GM12878 (cell line): ENCODE results near the gene NEK7. TPM values are rescaled to one million over a fixed set of nuclear protein-coding genes. Genes with fewer than 3 reads are reported as not detected.
A peak's percentile ranks its signal among the peaks of the same experiment; 100 is the strongest.

Experiments
- BRCA1 ChIP-seq: IDR thresholded peaks from 2 replicates; pipeline ENCODE4 v1.6.1; 2011; ENCODE audit warnings: low read depth, low read length, improper control_type of control experiment
- CHD1 ChIP-seq: IDR thresholded peaks from 2 replicates; pipeline ENCODE4 v1.6.1; 2012; ENCODE audit warnings: low read depth, low read length, improper control_type of control experiment
- EGR1 ChIP-seq, 2 experiments: IDR thresholded peaks; 1 replicate in 1 of 2; 2 replicates in 1 of 2; pipeline ENCODE4 v1.6.1; 2011 to 2012; ENCODE audit warnings: low read depth in 2 of 2, low read length in 2 of 2, borderline replicate concordance in 1 of 2, mild to moderate bottlenecking in 1 of 2, moderate library complexity in 1 of 2
- IKZF2 ChIP-seq, 2 experiments: fragments of 450-650 bp; IDR thresholded peaks; 2 replicates each; pipeline ENCODE4 v1.6.1; 2017; ENCODE audit warnings: mild to moderate bottlenecking in 2 of 2, moderate library complexity in 2 of 2
- JUNB ChIP-seq: IDR thresholded peaks from 2 replicates; pipeline ENCODE4 v1.6.1; 2016; ENCODE audit warnings: antibody characterized with exemption, mild to moderate bottlenecking
- MEF2B ChIP-seq: fragments of 450-650 bp; IDR thresholded peaks from 2 replicates; pipeline ENCODE4 v1.6.1; 2018; ENCODE audit warnings: mild to moderate bottlenecking, moderate library complexity; ENCODE audit not compliant: partially characterized antibody, poor library complexity, severe bottlenecking
- MTA3 ChIP-seq: IDR thresholded peaks from 2 replicates; pipeline ENCODE4 v1.6.1; 2012; ENCODE audit warnings: low read length, inconsistent platforms, borderline replicate concordance
- RCOR1 ChIP-seq: conservative IDR thresholded peaks from 2 replicates; pipeline ENCODE4 v1.6.1; 2012; ENCODE audit warnings: low read depth, low read length, improper control_type of control experiment
- SMARCA5 ChIP-seq: fragments of 450-650 bp; IDR thresholded peaks from 2 replicates; pipeline ENCODE4 v1.6.1; 2017; ENCODE audit warnings: mild to moderate bottlenecking
- SP1 ChIP-seq: IDR thresholded peaks from one replicate; pipeline ENCODE4 v1.6.1; 2011; ENCODE audit warnings: low read depth, low read length
- SPI1 ChIP-seq: IDR thresholded peaks from 2 replicates; pipeline ENCODE4 v1.6.1; 2011; ENCODE audit warnings: low read depth, mild to moderate bottlenecking, low read length, moderate library complexity, borderline replicate concordance; ENCODE audit not compliant: insufficient read depth
- TCF7 ChIP-seq: IDR thresholded peaks from 2 replicates; pipeline ENCODE4 v1.6.1; 2014; ENCODE audit warnings: antibody characterized with exemption, borderline replicate concordance
- YBX1 ChIP-seq: fragments of 450-650 bp; IDR thresholded peaks from 2 replicates; pipeline ENCODE4 v1.6.1; 2016; ENCODE audit warnings: antibody characterized with exemption
- polyA plus RNA-seq, 11 experiments: library from polyadenylated mRNA; depleted of rRNA in 4 of 11; unstranded in 6 of 11; stranded (reverse) in 5 of 11; fragments of >200 nt; fragmentation: Nextera tagmentation in 4 of 11; fragmentation: Illumina TruSeq in 1 of 11; extraction: Ambion mirVana in 4 of 11; extraction: Trizol in 1 of 11; gene quantifications; 1 replicate in 1 of 11; 2 replicates in 10 of 11; pipeline versions ENCODE4 v1.2.1 to v1.2.3, GENCODE V29; 2011 to 2016; ENCODE audit warnings: inconsistent platforms in 2 of 11, missing spikeins in 2 of 11, low read depth in 1 of 11
- total RNA-seq, 4 experiments: library from RNA; depleted of rRNA in 3 of 4; stranded (reverse); fragments of >200 nt in 3 of 4; fragmentation: Illumina TruSeq in 1 of 4; extraction: Trizol in 1 of 4; gene quantifications; 2 replicates each; pipeline versions ENCODE4 v1.2.1 to v1.2.3, GENCODE V29; 2013 to 2021
- TF ChIP-seq, protein P1 (sequence below): IDR thresholded peaks from 2 replicates; pipeline ENCODE4 v1.6.1; 2012; ENCODE audit warnings: improper control_type of control experiment, low read depth, low read length; ENCODE audit not compliant: insufficient replicate concordance
- TF ChIP-seq, protein P2 (sequence below): fragments of 450-650 bp; conservative IDR thresholded peaks from 2 replicates; pipeline ENCODE4 v1.6.1; 2017; ENCODE audit warnings: mild to moderate bottlenecking, moderate library complexity
- TF ChIP-seq, protein P3 (sequence below): IDR thresholded peaks from 2 replicates; pipeline ENCODE4 v1.6.1; 2012; ENCODE audit warnings: low read depth, low read length, improper control_type of control experiment
- TF ChIP-seq, protein P4 (sequence below): IDR thresholded peaks from 2 replicates; pipeline ENCODE4 v1.6.1; 2011; ENCODE audit warnings: mild to moderate bottlenecking, low read depth, low read length, moderate library complexity; ENCODE audit not compliant: insufficient replicate concordance
- TF ChIP-seq, protein P5 (sequence below): fragments of 450-650 bp; IDR thresholded peaks from 2 replicates; pipeline ENCODE4 v1.6.1; 2017; ENCODE audit warnings: low read depth, mild to moderate bottlenecking, moderate library complexity
- TF ChIP-seq, protein P6 (sequence below): IDR thresholded peaks from 2 replicates; pipeline ENCODE4 v1.6.1; 2011; ENCODE audit warnings: low read depth, mild to moderate bottlenecking, low read length, moderate library complexity, borderline replicate concordance; ENCODE audit errors: extremely low read depth

Gene NEK7
- total and polyA plus RNA-seq, 10 of the 15 experiments (the other 5 are each of a cell fraction or from before 2014, with no cell fraction given): 9.4 to 77.7 (median 24.0) TPM

DNA sequence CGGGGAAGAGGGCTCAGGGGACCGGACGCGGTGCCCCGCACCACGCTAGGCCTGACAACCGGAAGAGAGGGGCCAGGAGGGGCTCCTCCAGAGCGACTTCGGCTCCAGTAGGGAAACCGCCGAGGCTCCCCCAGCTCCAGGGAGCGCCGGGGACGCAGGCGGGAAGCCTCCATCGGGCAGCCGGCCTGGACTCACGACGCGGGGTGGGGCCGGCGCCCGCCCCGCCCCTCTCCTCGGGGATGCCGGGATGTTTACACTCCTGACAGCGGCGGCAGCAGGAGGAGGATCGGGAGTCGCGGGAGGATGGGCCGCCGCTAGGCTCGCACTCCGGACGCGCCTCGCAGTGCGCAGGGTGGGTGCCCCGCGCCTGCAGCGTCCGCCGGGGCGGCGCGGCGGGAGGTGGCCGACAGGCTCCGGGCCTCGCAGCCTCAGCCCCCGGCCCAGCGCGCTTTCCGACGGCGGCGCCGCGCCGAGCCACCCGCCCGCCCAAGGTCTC lies at the start of gene NEK7 (continued):
- TF ChIP-seq, protein P1, sequence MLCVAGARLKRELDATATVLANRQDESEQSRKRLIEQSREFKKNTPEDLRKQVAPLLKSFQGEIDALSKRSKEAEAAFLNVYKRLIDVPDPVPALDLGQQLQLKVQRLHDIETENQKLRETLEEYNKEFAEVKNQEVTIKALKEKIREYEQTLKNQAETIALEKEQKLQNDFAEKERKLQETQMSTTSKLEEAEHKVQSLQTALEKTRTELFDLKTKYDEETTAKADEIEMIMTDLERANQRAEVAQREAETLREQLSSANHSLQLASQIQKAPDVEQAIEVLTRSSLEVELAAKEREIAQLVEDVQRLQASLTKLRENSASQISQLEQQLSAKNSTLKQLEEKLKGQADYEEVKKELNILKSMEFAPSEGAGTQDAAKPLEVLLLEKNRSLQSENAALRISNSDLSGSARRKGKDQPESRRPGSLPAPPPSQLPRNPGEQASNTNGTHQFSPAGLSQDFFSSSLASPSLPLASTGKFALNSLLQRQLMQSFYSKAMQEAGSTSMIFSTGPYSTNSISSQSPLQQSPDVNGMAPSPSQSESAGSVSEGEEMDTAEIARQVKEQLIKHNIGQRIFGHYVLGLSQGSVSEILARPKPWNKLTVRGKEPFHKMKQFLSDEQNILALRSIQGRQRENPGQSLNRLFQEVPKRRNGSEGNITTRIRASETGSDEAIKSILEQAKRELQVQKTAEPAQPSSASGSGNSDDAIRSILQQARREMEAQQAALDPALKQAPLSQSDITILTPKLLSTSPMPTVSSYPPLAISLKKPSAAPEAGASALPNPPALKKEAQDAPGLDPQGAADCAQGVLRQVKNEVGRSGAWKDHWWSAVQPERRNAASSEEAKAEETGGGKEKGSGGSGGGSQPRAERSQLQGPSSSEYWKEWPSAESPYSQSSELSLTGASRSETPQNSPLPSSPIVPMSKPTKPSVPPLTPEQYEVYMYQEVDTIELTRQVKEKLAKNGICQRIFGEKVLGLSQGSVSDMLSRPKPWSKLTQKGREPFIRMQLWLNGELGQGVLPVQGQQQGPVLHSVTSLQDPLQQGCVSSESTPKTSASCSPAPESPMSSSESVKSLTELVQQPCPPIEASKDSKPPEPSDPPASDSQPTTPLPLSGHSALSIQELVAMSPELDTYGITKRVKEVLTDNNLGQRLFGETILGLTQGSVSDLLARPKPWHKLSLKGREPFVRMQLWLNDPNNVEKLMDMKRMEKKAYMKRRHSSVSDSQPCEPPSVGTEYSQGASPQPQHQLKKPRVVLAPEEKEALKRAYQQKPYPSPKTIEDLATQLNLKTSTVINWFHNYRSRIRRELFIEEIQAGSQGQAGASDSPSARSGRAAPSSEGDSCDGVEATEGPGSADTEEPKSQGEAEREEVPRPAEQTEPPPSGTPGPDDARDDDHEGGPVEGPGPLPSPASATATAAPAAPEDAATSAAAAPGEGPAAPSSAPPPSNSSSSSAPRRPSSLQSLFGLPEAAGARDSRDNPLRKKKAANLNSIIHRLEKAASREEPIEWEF: no peak
- TF ChIP-seq SPI1: no peak
- TF ChIP-seq TCF7: no peak
- TF ChIP-seq SMARCA5: no peak; the same call in none of the 2 replicates
- TF ChIP-seq MTA3: no peak
- TF ChIP-seq, protein P2, sequence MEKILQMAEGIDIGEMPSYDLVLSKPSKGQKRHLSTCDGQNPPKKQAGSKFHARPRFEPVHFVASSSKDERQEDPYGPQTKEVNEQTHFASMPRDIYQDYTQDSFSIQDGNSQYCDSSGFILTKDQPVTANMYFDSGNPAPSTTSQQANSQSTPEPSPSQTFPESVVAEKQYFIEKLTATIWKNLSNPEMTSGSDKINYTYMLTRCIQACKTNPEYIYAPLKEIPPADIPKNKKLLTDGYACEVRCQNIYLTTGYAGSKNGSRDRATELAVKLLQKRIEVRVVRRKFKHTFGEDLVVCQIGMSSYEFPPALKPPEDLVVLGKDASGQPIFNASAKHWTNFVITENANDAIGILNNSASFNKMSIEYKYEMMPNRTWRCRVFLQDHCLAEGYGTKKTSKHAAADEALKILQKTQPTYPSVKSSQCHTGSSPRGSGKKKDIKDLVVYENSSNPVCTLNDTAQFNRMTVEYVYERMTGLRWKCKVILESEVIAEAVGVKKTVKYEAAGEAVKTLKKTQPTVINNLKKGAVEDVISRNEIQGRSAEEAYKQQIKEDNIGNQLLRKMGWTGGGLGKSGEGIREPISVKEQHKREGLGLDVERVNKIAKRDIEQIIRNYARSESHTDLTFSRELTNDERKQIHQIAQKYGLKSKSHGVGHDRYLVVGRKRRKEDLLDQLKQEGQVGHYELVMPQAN: peak; percentile 91; the same call in 1 of the 2 replicates
- TF ChIP-seq JUNB: no peak
- TF ChIP-seq IKZF2 (IDR thresholded peaks at IDR 0.05): peak; percentile 61 to 64; a peak in 3 of 4 replicates
- no peak for TF ChIP-seq EGR1 (IDR thresholded peaks at IDR 0.05; ENCODE audit: borderline replicate concordance in 1 of 2, low read depth in 2 of 2, low read length in 2 of 2)
- TF ChIP-seq BRCA1: no peak
- TF ChIP-seq, protein P3, sequence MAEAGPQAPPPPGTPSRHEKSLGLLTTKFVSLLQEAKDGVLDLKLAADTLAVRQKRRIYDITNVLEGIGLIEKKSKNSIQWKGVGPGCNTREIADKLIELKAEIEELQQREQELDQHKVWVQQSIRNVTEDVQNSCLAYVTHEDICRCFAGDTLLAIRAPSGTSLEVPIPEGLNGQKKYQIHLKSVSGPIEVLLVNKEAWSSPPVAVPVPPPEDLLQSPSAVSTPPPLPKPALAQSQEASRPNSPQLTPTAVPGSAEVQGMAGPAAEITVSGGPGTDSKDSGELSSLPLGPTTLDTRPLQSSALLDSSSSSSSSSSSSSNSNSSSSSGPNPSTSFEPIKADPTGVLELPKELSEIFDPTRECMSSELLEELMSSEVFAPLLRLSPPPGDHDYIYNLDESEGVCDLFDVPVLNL: no peak
- no peak for TF ChIP-seq MEF2B
- TF ChIP-seq, protein P4, sequence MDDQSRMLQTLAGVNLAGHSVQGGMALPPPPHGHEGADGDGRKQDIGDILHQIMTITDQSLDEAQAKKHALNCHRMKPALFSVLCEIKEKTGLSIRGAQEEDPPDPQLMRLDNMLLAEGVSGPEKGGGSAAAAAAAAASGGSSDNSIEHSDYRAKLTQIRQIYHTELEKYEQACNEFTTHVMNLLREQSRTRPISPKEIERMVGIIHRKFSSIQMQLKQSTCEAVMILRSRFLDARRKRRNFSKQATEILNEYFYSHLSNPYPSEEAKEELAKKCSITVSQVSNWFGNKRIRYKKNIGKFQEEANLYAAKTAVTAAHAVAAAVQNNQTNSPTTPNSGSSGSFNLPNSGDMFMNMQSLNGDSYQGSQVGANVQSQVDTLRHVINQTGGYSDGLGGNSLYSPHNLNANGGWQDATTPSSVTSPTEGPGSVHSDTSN: no peak
- TF ChIP-seq RCOR1: no peak
- no peak for TF ChIP-seq SP1
- TF ChIP-seq, protein P5, sequence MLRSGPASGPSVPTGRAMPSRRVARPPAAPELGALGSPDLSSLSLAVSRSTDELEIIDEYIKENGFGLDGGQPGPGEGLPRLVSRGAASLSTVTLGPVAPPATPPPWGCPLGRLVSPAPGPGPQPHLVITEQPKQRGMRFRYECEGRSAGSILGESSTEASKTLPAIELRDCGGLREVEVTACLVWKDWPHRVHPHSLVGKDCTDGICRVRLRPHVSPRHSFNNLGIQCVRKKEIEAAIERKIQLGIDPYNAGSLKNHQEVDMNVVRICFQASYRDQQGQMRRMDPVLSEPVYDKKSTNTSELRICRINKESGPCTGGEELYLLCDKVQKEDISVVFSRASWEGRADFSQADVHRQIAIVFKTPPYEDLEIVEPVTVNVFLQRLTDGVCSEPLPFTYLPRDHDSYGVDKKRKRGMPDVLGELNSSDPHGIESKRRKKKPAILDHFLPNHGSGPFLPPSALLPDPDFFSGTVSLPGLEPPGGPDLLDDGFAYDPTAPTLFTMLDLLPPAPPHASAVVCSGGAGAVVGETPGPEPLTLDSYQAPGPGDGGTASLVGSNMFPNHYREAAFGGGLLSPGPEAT: no peak
- TF ChIP-seq YBX1: no peak
- no peak for TF ChIP-seq CHD1
- TF ChIP-seq, protein P6, sequence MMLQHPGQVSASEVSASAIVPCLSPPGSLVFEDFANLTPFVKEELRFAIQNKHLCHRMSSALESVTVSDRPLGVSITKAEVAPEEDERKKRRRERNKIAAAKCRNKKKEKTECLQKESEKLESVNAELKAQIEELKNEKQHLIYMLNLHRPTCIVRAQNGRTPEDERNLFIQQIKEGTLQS: no peak
